Measurements from ENCODE around the gene WDR73.
"Not testable (repeated sequence)": the region's sequence is repeated elsewhere in the genome, so short reads cannot be mapped to it uniquely, and the experiment has no call there.

The WDR73 gene

GRCh38 chr15:84657748-84658079, 3.6 kb upstream of the WDR73 start:
- DNase-seq (ENCODE audit: low read depth), result no peak

- DNase-seq (ENCODE audit: low read depth), result no peak
These were observed 2.9 kb upstream of the WDR73 start for GRCh38 chr15:84656972-84657371.

GRCh38 chr15:84654689-84655453, 788 bp upstream of the WDR73 start:
- DNase-seq (ENCODE audit: low read depth), result peak; percentile 58

- DNase-seq (ENCODE audit: low read depth), result no peak
These were observed 536 bp downstream of the WDR73 start for GRCh38 chr15:84653584-84653909.

- no peak for DNase-seq (ENCODE audit: low read depth)
These were observed 4.4 kb downstream of the WDR73 start for GRCh38 chr15:84649706-84650105.

- no peak for DNase-seq (ENCODE audit: low read depth)
These were observed 5.5 kb downstream of the WDR73 start for GRCh38 chr15:84648539-84648938.

GRCh38 chr15:84647726-84648125, 6.4 kb downstream of the WDR73 start:
- no peak for DNase-seq (ENCODE audit: low read depth)

- no peak for DNase-seq (ENCODE audit: low read depth)
These were observed 8.1 kb downstream of the WDR73 start for GRCh38 chr15:84645997-84646396.

GRCh38 chr15:84645496-84645895, 8.6 kb downstream of the WDR73 start:
- no peak for DNase-seq (ENCODE audit: low read depth)

- no peak for DNase-seq (ENCODE audit: low read depth)
These were observed 10.2 kb downstream of the WDR73 start for GRCh38 chr15:84643838-84644237.

- not testable (repeated sequence) for DNase-seq (ENCODE audit: low read depth)
These were observed 11.4 kb downstream of the WDR73 start for GRCh38 chr15:84642640-84643039.

- not testable (repeated sequence) for DNase-seq (ENCODE audit: low read depth)
These were observed 12.2 kb downstream of the WDR73 start for GRCh38 chr15:84641871-84642270.

GRCh38 chr15:84638103-84638502, 16.0 kb downstream of the WDR73 start:
- no peak for DNase-seq (ENCODE audit: low read depth)

- no peak for DNase-seq (ENCODE audit: low read depth)
These were observed 19.8 kb downstream of the WDR73 start for GRCh38 chr15:84634228-84634837.

- DNase-seq (ENCODE audit: low read depth), result peak; percentile 25
These were observed 20.5 kb downstream of the WDR73 start for GRCh38 chr15:84633311-84634227.

GRCh38 chr15:84631706-84632272, 22.3 kb downstream of the WDR73 start:
- DNase-seq (ENCODE audit: low read depth), result no peak

- no peak for DNase-seq (ENCODE audit: low read depth)
These were observed 25.1 kb downstream of the WDR73 start for GRCh38 chr15:84629033-84629432.

GRCh38 chr15:84625123-84625522, 29.0 kb downstream of the WDR73 start:
- DNase-seq (ENCODE audit: low read depth), result no peak

GRCh38 chr15:84624359-84624758, 29.7 kb downstream of the WDR73 start:
- DNase-seq (ENCODE audit: low read depth), result no peak

- no peak for DNase-seq (ENCODE audit: low read depth)
These were observed 32.6 kb downstream of the WDR73 start for GRCh38 chr15:84621358-84621979.

GRCh38 chr15:84620626-84621025, 33.5 kb downstream of the WDR73 start:
- no peak for DNase-seq (ENCODE audit: low read depth)

GRCh38 chr15:84616235-84616634, 37.8 kb downstream of the WDR73 start:
- DNase-seq (ENCODE audit: low read depth), result no peak
